Measurements from ENCODE around the gene NUP62. TPM values are rescaled to one million over a fixed set of nuclear protein-coding genes. Genes with fewer than 3 reads are reported as not detected.

Gene NUP62
- total RNA-seq, 3 donors from 2014 or later, result 30.9 to 41.0 (median 36.4) TPM

DNA sequence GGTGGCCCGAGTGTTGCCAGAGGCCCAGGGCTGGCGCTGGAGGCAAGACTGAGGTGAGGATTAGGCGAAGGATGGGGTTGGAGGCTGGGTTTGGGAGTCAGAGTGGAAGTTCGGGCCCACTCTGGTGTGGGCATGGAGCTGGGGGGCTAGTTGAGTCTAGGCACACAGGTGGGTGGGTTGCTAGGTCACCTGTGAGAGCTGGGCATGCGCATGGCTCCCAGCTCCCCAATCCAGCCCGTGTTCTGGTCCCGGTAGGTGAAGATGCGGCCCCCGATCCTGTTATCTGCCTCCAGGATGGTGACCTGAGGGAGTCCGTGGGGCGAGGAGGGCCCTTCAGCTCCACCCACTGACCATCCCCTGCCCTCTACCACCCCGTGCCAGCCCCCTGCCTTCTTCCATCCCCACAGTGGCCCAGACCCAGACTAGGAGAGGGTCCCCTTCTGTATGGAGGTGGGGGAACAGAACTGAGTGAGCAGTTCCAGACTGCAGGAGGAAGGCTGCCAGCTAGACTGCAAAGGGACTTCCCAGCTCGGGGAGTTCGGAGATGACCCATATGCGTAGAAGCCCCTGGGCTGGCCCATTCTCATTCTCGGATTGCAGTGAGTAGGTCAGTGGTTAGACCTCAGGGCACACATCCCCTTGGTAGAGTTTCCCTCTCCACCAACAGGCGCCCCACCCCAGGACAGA lies 34.3 kb downstream of the NUP62 start:
- Histone ChIP-seq H3K9me3 (no peaks in the 10 kb centered on the region), H3K36me3 (no peaks in the 10 kb centered on the region), H3K27ac (no peak overlapping the region), H3K4me1 (no peaks in the 10 kb centered on the region), H3K4me3 (no peak overlapping the region), H3K27me3 (no peaks in the 10 kb centered on the region)
- DNase-seq (ENCODE audit: low spot score in 2 of 2), result no peak
- TF ChIP-seq POLR2AphosphoS5 (IDR thresholded peaks at IDR 0.05) (no peak), POLR2A (IDR thresholded peaks at IDR 0.05) (no peak)
- TF ChIP-seq, protein P1, sequence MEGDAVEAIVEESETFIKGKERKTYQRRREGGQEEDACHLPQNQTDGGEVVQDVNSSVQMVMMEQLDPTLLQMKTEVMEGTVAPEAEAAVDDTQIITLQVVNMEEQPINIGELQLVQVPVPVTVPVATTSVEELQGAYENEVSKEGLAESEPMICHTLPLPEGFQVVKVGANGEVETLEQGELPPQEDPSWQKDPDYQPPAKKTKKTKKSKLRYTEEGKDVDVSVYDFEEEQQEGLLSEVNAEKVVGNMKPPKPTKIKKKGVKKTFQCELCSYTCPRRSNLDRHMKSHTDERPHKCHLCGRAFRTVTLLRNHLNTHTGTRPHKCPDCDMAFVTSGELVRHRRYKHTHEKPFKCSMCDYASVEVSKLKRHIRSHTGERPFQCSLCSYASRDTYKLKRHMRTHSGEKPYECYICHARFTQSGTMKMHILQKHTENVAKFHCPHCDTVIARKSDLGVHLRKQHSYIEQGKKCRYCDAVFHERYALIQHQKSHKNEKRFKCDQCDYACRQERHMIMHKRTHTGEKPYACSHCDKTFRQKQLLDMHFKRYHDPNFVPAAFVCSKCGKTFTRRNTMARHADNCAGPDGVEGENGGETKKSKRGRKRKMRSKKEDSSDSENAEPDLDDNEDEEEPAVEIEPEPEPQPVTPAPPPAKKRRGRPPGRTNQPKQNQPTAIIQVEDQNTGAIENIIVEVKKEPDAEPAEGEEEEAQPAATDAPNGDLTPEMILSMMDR (IDR thresholded peaks at IDR 0.05), result no peak
- intact Hi-C loops (cut with DNase I; ENCODE audit: low total_unique reads), result no loop called here

DNA sequence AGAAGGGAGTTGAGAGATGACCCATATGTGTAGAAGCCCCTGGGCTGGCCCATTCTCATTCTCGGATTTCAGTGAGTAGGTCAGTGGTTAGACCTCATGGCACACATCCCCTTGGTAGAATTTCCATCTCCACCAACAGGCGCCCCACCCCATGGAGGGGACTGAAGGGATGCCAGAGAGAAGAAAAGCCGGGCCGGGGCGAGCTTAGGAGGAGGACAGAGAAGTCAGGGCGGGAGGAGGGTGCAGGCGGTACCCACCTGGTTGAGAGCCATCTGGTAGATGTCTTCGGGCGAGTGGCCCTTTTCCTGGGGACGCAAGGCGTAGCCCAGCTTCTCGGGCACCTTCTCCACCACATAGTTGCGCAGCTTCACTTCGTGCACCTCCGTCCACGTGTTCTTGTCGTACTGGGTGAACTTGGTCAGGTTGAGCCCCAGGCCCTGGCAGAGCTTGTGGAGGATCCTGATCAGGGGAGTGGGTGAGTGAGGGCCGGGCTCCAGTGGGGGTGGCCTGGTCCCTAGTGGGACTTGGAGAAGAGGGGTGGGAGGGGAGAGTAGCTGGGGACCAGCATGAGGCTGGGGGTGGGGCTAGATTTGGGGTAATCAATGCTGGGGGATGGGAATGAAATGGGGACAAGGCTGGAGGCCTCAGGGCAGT lies 35.2 kb downstream of the NUP62 start:
- no peak for DNase-seq (ENCODE audit: low spot score in 2 of 2)
- Histone ChIP-seq H3K4me3 (no peak overlapping the region), H3K9me3 (no peaks in the 10 kb centered on the region), H3K36me3 (no peaks in the 10 kb centered on the region), H3K27ac (no peak overlapping the region), H3K27me3 (no peaks in the 10 kb centered on the region), H3K4me1 (no peaks in the 10 kb centered on the region)
- no peak for TF ChIP-seq POLR2AphosphoS5 (IDR thresholded peaks at IDR 0.05)
- TF ChIP-seq, protein P1 (IDR thresholded peaks at IDR 0.05), result no peak
- TF ChIP-seq POLR2A (IDR thresholded peaks at IDR 0.05), result no peak
- intact Hi-C loops (cut with DNase I; ENCODE audit: low total_unique reads), result no loop called here

DNA sequence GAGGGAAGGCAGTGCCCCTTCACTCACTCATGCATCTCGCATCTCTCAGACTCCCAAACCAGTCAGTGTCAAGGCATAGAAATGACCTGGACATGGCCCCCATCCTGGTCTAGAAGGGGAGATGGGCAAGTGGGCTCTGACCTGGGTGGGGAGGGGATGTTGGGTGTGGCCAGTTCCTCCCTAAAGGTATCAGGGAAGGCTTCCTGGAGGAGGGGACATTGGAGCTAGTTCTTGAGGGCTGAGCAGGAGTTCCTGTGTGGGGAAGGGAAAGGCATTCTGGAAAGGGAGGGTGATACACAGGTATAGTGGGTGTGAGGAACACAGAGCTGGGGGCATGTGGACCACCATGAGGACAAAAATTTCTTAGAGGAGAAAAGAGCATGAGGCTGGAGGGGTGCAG lies 36.6 kb downstream of the NUP62 start:
- no peak for DNase-seq (ENCODE audit: low spot score in 2 of 2)
- H3K27ac ChIP-seq, result no peak overlapping the region
- no peaks in the 10 kb centered on the region for H3K4me1 ChIP-seq
- H3K9me3 ChIP-seq, result no peaks in the 10 kb centered on the region
- intact Hi-C loops (cut with DNase I; ENCODE audit: low total_unique reads), result no loop called here
- H3K36me3 ChIP-seq, result no peaks in the 10 kb centered on the region
- H3K27me3 ChIP-seq, result no peaks in the 10 kb centered on the region
- H3K4me3 ChIP-seq, result no peak overlapping the region
- TF ChIP-seq, protein P1 (IDR thresholded peaks at IDR 0.05), result no peak
- TF ChIP-seq POLR2A (IDR thresholded peaks at IDR 0.05) (no peak), POLR2AphosphoS5 (IDR thresholded peaks at IDR 0.05) (no peak)

DNA sequence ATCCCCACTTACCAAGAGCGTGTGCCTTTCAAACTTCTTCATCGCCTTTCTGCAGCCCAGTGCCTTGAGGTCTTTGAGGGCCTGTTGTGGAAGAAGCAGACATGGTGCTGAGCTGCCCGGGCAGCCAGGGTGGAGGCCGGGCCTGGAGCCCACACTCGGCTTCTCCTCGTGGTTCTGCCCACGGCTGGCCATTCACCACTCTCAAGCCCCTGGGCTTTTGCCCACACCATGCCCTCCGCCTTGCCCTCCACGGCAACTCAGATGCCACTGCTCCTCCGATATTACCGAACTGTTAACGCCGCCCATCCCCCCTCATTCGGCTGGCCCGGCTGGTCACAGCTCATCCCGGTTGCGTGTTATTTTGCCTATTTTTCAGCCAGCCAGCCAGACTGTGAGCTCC lies 37.9 kb downstream of the NUP62 start:
- no peak overlapping the region for H3K4me3 ChIP-seq
- H3K4me1 ChIP-seq, result no peaks in the 10 kb centered on the region
- H3K27ac ChIP-seq, result no peak overlapping the region
- intact Hi-C loops (cut with DNase I; ENCODE audit: low total_unique reads), result no loop called here
- TF ChIP-seq, protein P1 (IDR thresholded peaks at IDR 0.05), result no peak
- no peak for TF ChIP-seq POLR2AphosphoS5 (IDR thresholded peaks at IDR 0.05)
- no peak for TF ChIP-seq POLR2A (IDR thresholded peaks at IDR 0.05)
- no peaks in the 10 kb centered on the region for H3K9me3 ChIP-seq
- no peak for DNase-seq (ENCODE audit: low spot score in 2 of 2)
- no peaks in the 10 kb centered on the region for H3K27me3 ChIP-seq
- no peaks in the 10 kb centered on the region for H3K36me3 ChIP-seq

All from breast epithelium (tissue), 4 donors.